ENCODE data around the gene NPHS1.

The NPHS1 gene, protein sequence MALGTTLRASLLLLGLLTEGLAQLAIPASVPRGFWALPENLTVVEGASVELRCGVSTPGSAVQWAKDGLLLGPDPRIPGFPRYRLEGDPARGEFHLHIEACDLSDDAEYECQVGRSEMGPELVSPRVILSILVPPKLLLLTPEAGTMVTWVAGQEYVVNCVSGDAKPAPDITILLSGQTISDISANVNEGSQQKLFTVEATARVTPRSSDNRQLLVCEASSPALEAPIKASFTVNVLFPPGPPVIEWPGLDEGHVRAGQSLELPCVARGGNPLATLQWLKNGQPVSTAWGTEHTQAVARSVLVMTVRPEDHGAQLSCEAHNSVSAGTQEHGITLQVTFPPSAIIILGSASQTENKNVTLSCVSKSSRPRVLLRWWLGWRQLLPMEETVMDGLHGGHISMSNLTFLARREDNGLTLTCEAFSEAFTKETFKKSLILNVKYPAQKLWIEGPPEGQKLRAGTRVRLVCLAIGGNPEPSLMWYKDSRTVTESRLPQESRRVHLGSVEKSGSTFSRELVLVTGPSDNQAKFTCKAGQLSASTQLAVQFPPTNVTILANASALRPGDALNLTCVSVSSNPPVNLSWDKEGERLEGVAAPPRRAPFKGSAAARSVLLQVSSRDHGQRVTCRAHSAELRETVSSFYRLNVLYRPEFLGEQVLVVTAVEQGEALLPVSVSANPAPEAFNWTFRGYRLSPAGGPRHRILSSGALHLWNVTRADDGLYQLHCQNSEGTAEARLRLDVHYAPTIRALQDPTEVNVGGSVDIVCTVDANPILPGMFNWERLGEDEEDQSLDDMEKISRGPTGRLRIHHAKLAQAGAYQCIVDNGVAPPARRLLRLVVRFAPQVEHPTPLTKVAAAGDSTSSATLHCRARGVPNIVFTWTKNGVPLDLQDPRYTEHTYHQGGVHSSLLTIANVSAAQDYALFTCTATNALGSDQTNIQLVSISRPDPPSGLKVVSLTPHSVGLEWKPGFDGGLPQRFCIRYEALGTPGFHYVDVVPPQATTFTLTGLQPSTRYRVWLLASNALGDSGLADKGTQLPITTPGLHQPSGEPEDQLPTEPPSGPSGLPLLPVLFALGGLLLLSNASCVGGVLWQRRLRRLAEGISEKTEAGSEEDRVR (N-terminal part only)

DNA sequence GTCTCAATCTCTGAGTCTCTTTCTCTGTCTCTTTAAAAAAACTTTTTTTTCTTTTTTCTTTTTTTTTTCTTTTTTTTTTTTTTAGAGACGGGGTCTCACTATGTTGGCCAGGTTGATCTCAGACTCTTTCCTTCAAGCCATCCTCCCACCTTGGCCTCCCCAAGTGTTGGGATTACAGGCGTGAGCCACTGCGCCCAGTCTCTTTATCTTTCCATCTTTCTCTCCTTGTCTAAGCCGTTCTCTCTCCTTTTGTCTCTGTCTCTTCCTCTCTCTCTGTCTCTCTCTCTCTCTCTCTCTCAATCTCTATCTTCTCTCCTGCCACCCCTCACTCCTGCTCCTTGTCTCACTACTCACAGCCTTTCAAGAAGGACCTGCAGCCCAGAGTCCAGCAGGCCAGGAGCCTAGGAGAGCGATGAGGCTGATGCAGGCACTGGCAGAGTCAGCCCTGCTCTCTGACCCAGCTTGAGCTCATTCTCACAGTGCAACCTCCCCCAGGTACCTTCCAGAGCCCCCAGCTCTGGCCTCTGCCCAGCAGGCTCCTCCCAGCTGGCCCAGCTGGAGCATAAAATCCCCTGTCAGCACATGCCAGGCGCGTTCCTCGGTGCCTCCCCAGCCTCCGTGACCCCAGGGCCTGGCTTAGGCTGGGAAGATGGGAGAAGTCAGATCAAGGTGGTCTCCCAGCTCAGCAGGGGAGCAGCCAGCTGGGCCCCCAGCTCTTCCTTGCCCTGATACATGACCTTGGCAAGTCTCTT, at the start of gene NPHS1:
Gene NPHS1 (minus strand): TSS at position 476 of the 752 bp plus-strand sequence. CDS start 667 bp downstream, outside the sequence.
- no peak for DNase-seq (ENCODE audit: low spot score)
- in situ Hi-C loops (cut with MboI; ENCODE audit: low sequenced_read_pairs, unreplicated experiment) = no loop called here
- TF ChIP-seq, protein P1, sequence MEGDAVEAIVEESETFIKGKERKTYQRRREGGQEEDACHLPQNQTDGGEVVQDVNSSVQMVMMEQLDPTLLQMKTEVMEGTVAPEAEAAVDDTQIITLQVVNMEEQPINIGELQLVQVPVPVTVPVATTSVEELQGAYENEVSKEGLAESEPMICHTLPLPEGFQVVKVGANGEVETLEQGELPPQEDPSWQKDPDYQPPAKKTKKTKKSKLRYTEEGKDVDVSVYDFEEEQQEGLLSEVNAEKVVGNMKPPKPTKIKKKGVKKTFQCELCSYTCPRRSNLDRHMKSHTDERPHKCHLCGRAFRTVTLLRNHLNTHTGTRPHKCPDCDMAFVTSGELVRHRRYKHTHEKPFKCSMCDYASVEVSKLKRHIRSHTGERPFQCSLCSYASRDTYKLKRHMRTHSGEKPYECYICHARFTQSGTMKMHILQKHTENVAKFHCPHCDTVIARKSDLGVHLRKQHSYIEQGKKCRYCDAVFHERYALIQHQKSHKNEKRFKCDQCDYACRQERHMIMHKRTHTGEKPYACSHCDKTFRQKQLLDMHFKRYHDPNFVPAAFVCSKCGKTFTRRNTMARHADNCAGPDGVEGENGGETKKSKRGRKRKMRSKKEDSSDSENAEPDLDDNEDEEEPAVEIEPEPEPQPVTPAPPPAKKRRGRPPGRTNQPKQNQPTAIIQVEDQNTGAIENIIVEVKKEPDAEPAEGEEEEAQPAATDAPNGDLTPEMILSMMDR (IDR thresholded peaks at IDR 0.05; ENCODE audit: borderline replicate concordance, control extremely low read depth, extremely low read depth, insufficient read depth, missing control alignments) = no peak

DNA sequence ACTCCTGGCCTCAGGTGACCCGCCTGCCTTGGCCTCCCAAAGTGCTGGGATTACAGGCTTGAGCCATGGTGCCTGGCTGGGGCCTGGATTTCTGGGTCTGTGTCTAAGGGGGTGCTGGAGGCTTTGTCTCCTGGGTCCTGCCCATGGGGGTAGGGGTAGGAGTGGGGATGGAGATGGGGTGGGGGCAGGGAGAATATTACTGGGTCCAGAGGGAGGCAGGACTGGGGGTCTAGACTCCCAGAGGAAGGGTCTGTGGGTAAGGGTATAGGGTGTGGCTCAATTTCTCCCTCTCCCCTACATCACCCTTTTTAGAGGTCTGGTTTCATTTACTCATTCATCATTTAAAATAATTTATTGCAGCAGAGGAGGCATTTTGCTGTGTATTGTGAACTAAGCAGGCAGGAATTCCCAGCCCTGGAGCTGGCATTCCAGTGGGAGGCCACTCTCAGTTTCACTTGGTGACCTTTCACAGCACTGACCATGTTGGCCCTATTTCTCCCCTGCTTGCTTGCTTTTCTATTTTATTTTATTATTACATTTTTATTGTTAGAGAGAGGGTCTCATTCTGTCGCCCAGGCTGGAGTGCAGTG, 48.8 kb upstream of the NPHS1 start:
- no peak for DNase-seq (ENCODE audit: low spot score)
- in situ Hi-C loops (cut with MboI; ENCODE audit: low sequenced_read_pairs, unreplicated experiment) = no loop called here
- TF ChIP-seq, protein P1 (IDR thresholded peaks at IDR 0.05; ENCODE audit: borderline replicate concordance, control extremely low read depth, extremely low read depth, insufficient read depth, missing control alignments) = no peak

DNA sequence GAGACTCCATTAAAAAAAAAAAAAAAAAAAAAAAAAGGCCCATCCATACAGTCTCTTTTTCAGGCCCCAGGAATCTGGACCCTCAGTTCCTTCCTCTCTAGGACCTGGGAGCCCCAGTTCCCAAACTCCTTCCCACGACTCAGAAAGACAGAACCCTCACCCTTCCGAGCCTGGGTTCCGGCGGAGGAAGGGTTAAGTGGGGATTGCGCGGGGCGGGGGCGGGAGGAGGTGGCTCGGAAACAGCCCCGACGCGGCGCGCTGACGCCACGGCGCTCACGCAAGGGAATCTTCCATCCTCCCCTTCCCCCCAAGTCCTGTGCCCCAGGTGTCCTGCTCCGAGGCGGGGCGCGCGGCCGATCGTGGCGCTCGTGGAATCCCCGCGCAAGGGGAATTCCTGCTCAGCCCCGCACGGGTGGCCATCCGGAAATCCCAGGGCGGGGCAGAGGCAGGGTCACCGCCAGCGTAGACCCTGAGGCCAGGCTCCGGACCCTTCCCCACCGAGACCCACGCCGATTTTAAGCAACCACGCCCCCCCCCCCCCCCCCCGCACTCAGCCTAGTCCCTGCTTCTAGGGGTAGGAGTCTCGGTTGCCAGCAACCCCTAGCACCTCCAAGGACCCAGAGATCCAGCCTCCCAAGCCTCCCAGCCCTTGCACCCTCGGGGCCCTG, 47.4 kb upstream of the NPHS1 start:
- DNase-seq (ENCODE audit: low spot score) = peak; percentile 94
- TF ChIP-seq, protein P1 (IDR thresholded peaks at IDR 0.05; ENCODE audit: borderline replicate concordance, control extremely low read depth, extremely low read depth, insufficient read depth, missing control alignments) = no peak
- in situ Hi-C loops (cut with MboI; ENCODE audit: low sequenced_read_pairs, unreplicated experiment) = no loop called here

DNA sequence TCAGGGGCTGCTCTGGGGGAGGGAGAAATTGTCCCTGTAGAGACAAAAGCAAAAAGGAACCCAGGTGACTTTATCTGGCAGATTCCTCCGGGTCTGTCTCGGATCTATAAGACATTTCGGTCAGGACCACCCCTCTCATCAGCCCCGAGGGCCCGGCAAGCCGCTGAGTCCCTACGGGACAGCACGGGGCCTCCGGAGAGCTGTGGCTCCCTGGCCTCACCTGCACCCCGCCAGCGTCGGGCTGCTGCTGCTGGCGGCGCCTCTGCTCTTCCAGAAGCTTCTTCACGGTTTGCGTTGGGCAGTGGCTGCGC, 46.1 kb upstream of the NPHS1 start:
- TF ChIP-seq, protein P1 (IDR thresholded peaks at IDR 0.05; ENCODE audit: borderline replicate concordance, control extremely low read depth, extremely low read depth, insufficient read depth, missing control alignments) = no peak
- no peak for DNase-seq (ENCODE audit: low spot score)
- in situ Hi-C loops (cut with MboI; ENCODE audit: low sequenced_read_pairs, unreplicated experiment) = no loop called here

DNA sequence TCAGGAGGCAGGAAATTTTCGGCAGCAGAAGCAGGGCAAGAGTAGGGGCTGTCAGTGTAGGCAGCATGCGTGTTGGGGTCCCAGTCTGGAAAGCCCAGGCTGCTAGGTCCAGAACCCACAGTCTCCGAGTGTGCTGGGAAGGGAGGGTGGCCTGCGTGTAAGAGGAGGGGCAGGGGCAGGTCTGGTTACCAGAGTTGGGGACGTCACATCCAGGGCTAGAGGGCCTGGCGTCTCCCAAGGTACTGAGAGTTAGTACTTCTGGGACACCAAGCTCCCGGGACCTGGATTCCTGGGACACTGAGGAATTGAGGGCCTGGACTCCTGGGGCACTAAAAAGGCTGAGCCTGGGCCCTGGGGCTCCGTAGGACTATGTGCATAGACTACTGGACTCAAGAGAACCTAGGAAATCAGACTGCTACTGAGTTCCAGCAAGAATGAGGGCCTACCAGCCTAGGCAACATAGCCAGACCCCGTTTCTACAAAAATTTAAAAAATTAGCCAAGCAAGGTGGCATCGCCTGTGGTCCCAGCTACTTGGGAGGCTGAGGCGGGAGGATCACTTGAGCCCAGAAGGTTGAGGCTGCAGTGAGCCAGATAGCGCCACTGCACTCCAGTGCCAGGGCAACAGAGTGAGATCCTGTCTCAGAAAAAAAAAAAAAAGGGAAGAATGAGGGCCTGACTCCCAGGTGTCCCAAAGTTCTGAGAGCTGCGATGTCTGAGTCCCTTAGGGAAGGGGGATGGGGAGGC, 45.6 kb upstream of the NPHS1 start:
- in situ Hi-C loops (cut with MboI; ENCODE audit: low sequenced_read_pairs, unreplicated experiment) = no loop called here
- TF ChIP-seq, protein P1 (IDR thresholded peaks at IDR 0.05; ENCODE audit: borderline replicate concordance, control extremely low read depth, extremely low read depth, insufficient read depth, missing control alignments) = no peak
- DNase-seq (ENCODE audit: low spot score) = no peak
